ENCODE data around the gene SF3B3. TPM values are rescaled to one million over a fixed set of nuclear protein-coding genes. Genes with fewer than 3 reads are reported as not detected.

The SF3B3 gene
- total and polyA plus RNA-seq, 2 donors (not counting 1 experiment from before 2014, with no cell fraction given) = 67.1 to 266 TPM

- 97% methylated on average over 14 of the region's 17 CpGs for WGBS (ENCODE audit: insufficient coverage)
- no peak for ATAC-seq (ENCODE audit: low read depth)
- Mint-ChIP-seq H3K4me1 (no peaks in the 10 kb centered on the region), H3K27ac (no peak overlapping the region), H3K27me3 (no peaks in the 10 kb centered on the region), H3K9me3 (ENCODE audit: insufficient read depth) (no peaks in the 10 kb centered on the region), H3K4me3 (no peak overlapping the region)
- no peak overlapping the region for H3K4me2 ChIP-seq (replicated peaks; ENCODE audit: low read depth, low read length, poor library complexity, severe bottlenecking)
- peaks cover 8 to 51% of the 10 kb centered on the region in 2 experiments for H3K36me3 ChIP-seq (replicated peaks in 1 of 2; ENCODE audit: control extremely low read depth in 1 of 2, control insufficient read depth in 1 of 2, extremely low read depth in 1 of 2, insufficient read depth in 2 of 2, low read length in 1 of 2)
- H3K9ac ChIP-seq (ENCODE audit: low read length) = no peak overlapping the region
- no peak overlapping the region for H3K4me3 ChIP-seq (ENCODE audit: control extremely low read depth in 1 of 5, extremely low read depth in 1 of 5, insufficient read depth in 1 of 5, low read depth in 2 of 5, low read length in 4 of 5)
- DNase-seq = no peak
- no peak overlapping the region for H2AFZ ChIP-seq (ENCODE audit: insufficient read depth, low read depth, low read length, poor library complexity, severe bottlenecking)
- H3K27me3 ChIP-seq (replicated peaks in 1 of 4; ENCODE audit: control extremely low read depth in 1 of 4, control insufficient read depth in 3 of 4, insufficient read depth in 4 of 4, low read length in 3 of 4) = no peaks in the 10 kb centered on the region
- H4K20me1 ChIP-seq (ENCODE audit: control insufficient read depth, insufficient read depth, low read length, poor library complexity, severe bottlenecking) = no peaks in the 10 kb centered on the region
- no peak for TF ChIP-seq EZH2 (IDR thresholded peaks at IDR 0.05; ENCODE audit: borderline replicate concordance, insufficient read depth, low read depth, low read length, poor library complexity, severe bottlenecking)
- TF ChIP-seq CTCF (IDR thresholded peaks at IDR 0.05) = no peak
- intact Hi-C loops (cut with micrococcal nuclease) = no loop called here
- H3K79me2 ChIP-seq (ENCODE audit: control insufficient read depth, insufficient read depth, low read length) = no peaks in the 10 kb centered on the region
- H3K27ac ChIP-seq (ENCODE audit: low read length in 2 of 2) = no peak overlapping the region
- POLR2A ChIA-PET = no interaction called here
- CTCF ChIA-PET = interaction anchor here (0.7 kb wide), 1 partner anchor 86 kb away, joined by 5 read pairs; no protein-coding TSS in a partner anchor
- no peaks in the 10 kb centered on the region for H3K4me1 ChIP-seq (ENCODE audit: control insufficient read depth in 2 of 2, insufficient read depth in 2 of 2, low read length in 2 of 2)
- no peaks in the 10 kb centered on the region for H3K9me3 ChIP-seq (ENCODE audit: control extremely low read depth in 1 of 3, control insufficient read depth in 2 of 3, insufficient read depth in 1 of 3, low read length in 2 of 3)
These were observed 43.2 kb upstream of the SF3B3 start for GRCh38 chr16:70480127-70481105.

GRCh38 chr16:70481929-70482536, 41.6 kb upstream of the SF3B3 start:
- no peak overlapping the region for H3K4me3 Mint-ChIP-seq
- no peak overlapping the region for H3K4me3 ChIP-seq (ENCODE audit: control extremely low read depth in 1 of 5, extremely low read depth in 1 of 5, insufficient read depth in 1 of 5, low read depth in 2 of 5, low read length in 4 of 5)
- no peaks in the 10 kb centered on the region for H3K9me3 Mint-ChIP-seq (ENCODE audit: insufficient read depth)
- no peak overlapping the region for H3K27ac ChIP-seq (ENCODE audit: low read length in 2 of 2)
- ChIA-PET CTCF (no interaction called here), POLR2A (no interaction called here)
- no peak overlapping the region for H2AFZ ChIP-seq (ENCODE audit: insufficient read depth, low read depth, low read length, poor library complexity, severe bottlenecking)
- H3K27ac Mint-ChIP-seq = no peak overlapping the region
- TF ChIP-seq CTCF (IDR thresholded peaks at IDR 0.05) (no peak), EZH2 (IDR thresholded peaks at IDR 0.05; ENCODE audit: borderline replicate concordance, insufficient read depth, low read depth, low read length, poor library complexity, severe bottlenecking) (no peak)
- no peak for ATAC-seq (ENCODE audit: low read depth)
- peaks cover 10 to 52% of the 10 kb centered on the region in 2 experiments for H3K36me3 ChIP-seq (replicated peaks in 1 of 2; ENCODE audit: control extremely low read depth in 1 of 2, control insufficient read depth in 1 of 2, extremely low read depth in 1 of 2, insufficient read depth in 2 of 2, low read length in 1 of 2)
- intact Hi-C loops (cut with micrococcal nuclease) = no loop called here
- DNase-seq = no peak
- H3K9ac ChIP-seq (ENCODE audit: low read length) = no peak overlapping the region
- no peaks in the 10 kb centered on the region for H4K20me1 ChIP-seq (ENCODE audit: control insufficient read depth, insufficient read depth, low read length, poor library complexity, severe bottlenecking)
- H3K27me3 Mint-ChIP-seq = no peaks in the 10 kb centered on the region
- H3K79me2 ChIP-seq (ENCODE audit: control insufficient read depth, insufficient read depth, low read length) = no peaks in the 10 kb centered on the region
- H3K4me1 ChIP-seq (ENCODE audit: control insufficient read depth in 2 of 2, insufficient read depth in 2 of 2, low read length in 2 of 2) = no peaks in the 10 kb centered on the region
- no peak overlapping the region for H3K4me2 ChIP-seq (replicated peaks; ENCODE audit: low read depth, low read length, poor library complexity, severe bottlenecking)
- no peaks in the 10 kb centered on the region for H3K27me3 ChIP-seq (replicated peaks in 1 of 4; ENCODE audit: control extremely low read depth in 1 of 4, control insufficient read depth in 3 of 4, insufficient read depth in 4 of 4, low read length in 3 of 4)
- no peaks in the 10 kb centered on the region for H3K4me1 Mint-ChIP-seq
- 95% methylated on average over 7 of the region's 7 CpGs for WGBS (ENCODE audit: insufficient coverage)
- H3K9me3 ChIP-seq (ENCODE audit: control extremely low read depth in 1 of 3, control insufficient read depth in 2 of 3, insufficient read depth in 1 of 3, low read length in 2 of 3) = no peaks in the 10 kb centered on the region
